GM12878 (cell line): Measurements from ENCODE around the gene ADCY2. TPM values are rescaled to one million over a fixed set of nuclear protein-coding genes. Genes with fewer than 3 reads are reported as not detected.

Experiments
- ATAC-seq: fragments of 200-7000 bp; cut with Tn5 transposase; 3 replicates; pipeline ENCODE4 v1.9.1; 2020; ENCODE audit warnings: mild to moderate bottlenecking, moderate library complexity
- BruUV-seq: library from RNA; stranded (reverse); fragments of 400-500 nt; replicated peaks from 2 replicates; lab custom pipeline; 2021; lab: Mats Ljungman, UMichigan
- CTCF ChIA-PET: fragments of 300-600 bp; sonication (Branson Sonifier 250); formaldehyde crosslinking; extraction: SDS; loops from one replicate; lab custom pipeline; 2021; ENCODE audit warnings: inconsistent platforms; lab: Yijun Ruan, JAX
- POLR2A ChIA-PET: fragments of 350-600 bp; formaldehyde crosslinking; extraction: SDS; loops from one replicate; lab custom pipeline; 2021; ENCODE audit warnings: inconsistent platforms; lab: Charles Lee
- RAD21 ChIA-PET: fragments of 300-600 bp; sonication (Branson Sonifier 250); formaldehyde crosslinking; loops from one replicate; lab custom pipeline; 2023; ENCODE audit warnings: antibody characterized with exemption; ENCODE audit not compliant: unreplicated experiment; lab: Charles Lee
- SMC1A ChIA-PET: fragments of 300-600 bp; sonication (Branson Sonifier 250); formaldehyde crosslinking; loops from one replicate; lab custom pipeline; 2023; ENCODE audit not compliant: unreplicated experiment, uncharacterized antibody; lab: Charles Lee
- DNase-seq: peaks from one replicate; pipeline ENCODE4 v3.0.0-alpha.2; 2011; ENCODE audit warnings: low read depth, low spot score
- FAIRE-seq: peaks from 3 replicates; lab custom pipeline; 2011; peaks lifted over from hg19 to GRCh38; lab: Jason Lieb, UNC
- H2AFZ ChIP-seq: 2 replicates; pipeline ENCODE4 v1.6.0; 2011; ENCODE audit warnings: low read depth, low read length, control low read depth; ENCODE audit not compliant: control insufficient read depth
- H3K27ac ChIP-seq: 2 replicates; pipeline ENCODE4 v1.5.1; 2011; ENCODE audit warnings: control low read depth; ENCODE audit not compliant: control insufficient read depth, insufficient read depth
- H3K27me3 ChIP-seq, 2 experiments: replicated peaks in 1 of 2; 2 replicates each; pipeline versions ENCODE4 v1.6.0 to v1.6.1; 2011; ENCODE audit warnings: low read length in 1 of 2; ENCODE audit not compliant: control insufficient read depth in 2 of 2, insufficient read depth in 2 of 2
- H3K36me3 ChIP-seq, 2 experiments: 2 replicates each; pipeline ENCODE4 v1.5.1; 2011; ENCODE audit warnings: low read length in 1 of 2; ENCODE audit not compliant: control insufficient read depth in 2 of 2, insufficient read depth in 2 of 2
- H3K4me1 ChIP-seq: 2 replicates; pipeline ENCODE4 v1.6.1; 2011; ENCODE audit warnings: mild to moderate bottlenecking, low read length, moderate library complexity, mixed read lengths; ENCODE audit not compliant: control insufficient read depth, insufficient read depth
- H3K4me2 ChIP-seq: 2 replicates; pipeline ENCODE4 v1.6.0; 2011; ENCODE audit warnings: control low read depth; ENCODE audit not compliant: control insufficient read depth, insufficient read depth
- H3K4me3 ChIP-seq: fragments of 200-600 bp; sonication (generic); 2 replicates; pipeline ENCODE4 v1.5.1; 2016
- H3K79me2 ChIP-seq: 2 replicates; pipeline ENCODE4 v1.6.0; 2011; ENCODE audit warnings: low read length; ENCODE audit not compliant: control insufficient read depth, insufficient read depth
- H3K9ac ChIP-seq: 2 replicates; pipeline ENCODE4 v1.8.0; 2011; ENCODE audit warnings: low read length, control low read depth, mixed read lengths; ENCODE audit not compliant: control insufficient read depth, insufficient read depth
- H3K9me3 ChIP-seq: replicated peaks from 3 replicates; pipeline ENCODE4 v1.5.1; 2011; ENCODE audit warnings: mild to moderate bottlenecking, low read length; ENCODE audit not compliant: control insufficient read depth, insufficient read depth
- H4K20me1 ChIP-seq: 2 replicates; pipeline ENCODE4 v1.6.0; 2011; ENCODE audit not compliant: control insufficient read depth, insufficient read depth
- CEBPZ ChIP-seq: fragments of 150-350 bp; IDR thresholded peaks from 2 replicates; pipeline ENCODE4 v1.6.1; 2016; ENCODE audit warnings: low read depth, low read length
- EP300 ChIP-seq, 2 experiments: fragments of 150-350 bp in 1 of 2; IDR thresholded peaks; 2 replicates each; pipeline ENCODE4 v1.6.1; 2011 to 2012; ENCODE audit warnings: low read depth in 2 of 2, low read length in 2 of 2, borderline replicate concordance in 1 of 2, improper control_type of control experiment in 1 of 2, inconsistent platforms in 1 of 2; ENCODE audit not compliant: control insufficient read depth in 1 of 2
- ESRRA ChIP-seq: IDR thresholded peaks from 2 replicates; pipeline ENCODE4 v1.6.1; 2012; ENCODE audit warnings: mild to moderate bottlenecking, low read length, improper control_type of control experiment
- EZH2 ChIP-seq: IDR thresholded peaks from 2 replicates; pipeline ENCODE4 v1.6.1; 2012; ENCODE audit warnings: low read depth, mild to moderate bottlenecking, control low read depth, inconsistent platforms, low read length, borderline replicate concordance; ENCODE audit not compliant: control insufficient read depth
- FOS ChIP-seq: IDR thresholded peaks from 3 replicates; pipeline ENCODE4 v1.6.1; 2011; ENCODE audit warnings: borderline replicate concordance; ENCODE audit not compliant: insufficient read length; ENCODE audit errors: extremely low read depth
- FOXK2 ChIP-seq: fragments of 450-650 bp; IDR thresholded peaks from 2 replicates; pipeline ENCODE4 v1.6.1; 2017; ENCODE audit warnings: mild to moderate bottlenecking, moderate library complexity
- HDAC6 ChIP-seq: fragments of 200-600 bp; sonication (generic); IDR thresholded peaks from one replicate; pipeline ENCODE4 v1.8.0; 2017; ENCODE audit warnings: antibody characterized with exemption; ENCODE audit not compliant: unreplicated experiment
- IKZF1 ChIP-seq: fragments of 450-650 bp; conservative IDR thresholded peaks from 2 replicates; pipeline ENCODE4 v1.6.1; 2017; ENCODE audit warnings: antibody characterized with exemption, mild to moderate bottlenecking
- JUNB ChIP-seq: IDR thresholded peaks from 2 replicates; pipeline ENCODE4 v1.6.1; 2016; ENCODE audit warnings: antibody characterized with exemption, mild to moderate bottlenecking
- NFXL1 ChIP-seq: fragments of 450-650 bp; IDR thresholded peaks from 2 replicates; pipeline ENCODE4 v1.6.1; 2017; ENCODE audit warnings: antibody characterized with exemption, mild to moderate bottlenecking, borderline replicate concordance
- NR2F1 ChIP-seq: fragments of 450-650 bp; conservative IDR thresholded peaks from 2 replicates; pipeline ENCODE4 v1.6.1; 2017; ENCODE audit warnings: mild to moderate bottlenecking
- POLR2A ChIP-seq: IDR thresholded peaks from 2 replicates; pipeline ENCODE4 v1.6.1; 2011; ENCODE audit warnings: low read depth, mild to moderate bottlenecking, low read length
- RUNX3 ChIP-seq: IDR thresholded peaks from 2 replicates; pipeline ENCODE4 v1.6.1; 2012; ENCODE audit warnings: low read length, inconsistent platforms
- SMAD1 ChIP-seq: fragments of 450-650 bp; IDR thresholded peaks from 2 replicates; pipeline ENCODE4 v1.6.1; 2018; ENCODE audit warnings: mild to moderate bottlenecking, low read depth; ENCODE audit not compliant: partially characterized antibody
- SMAD5 ChIP-seq: IDR thresholded peaks from 2 replicates; pipeline ENCODE4 v1.6.1; 2016; ENCODE audit warnings: antibody characterized with exemption, low read depth
- TAF1 ChIP-seq: IDR thresholded peaks from 2 replicates; pipeline ENCODE4 v1.6.1; 2011; ENCODE audit warnings: mild to moderate bottlenecking, low read depth, low read length, borderline replicate concordance
- ZBTB4 ChIP-seq: fragments of 450-650 bp; formaldehyde crosslinking; IDR thresholded peaks from 2 replicates; pipeline ENCODE4 v1.4.0; 2022; ENCODE audit warnings: mild to moderate bottlenecking, moderate library complexity
- ZNF207 ChIP-seq: fragments of 450-650 bp; IDR thresholded peaks from 2 replicates; pipeline ENCODE4 v1.6.1; 2014; ENCODE audit warnings: antibody characterized with exemption, mild to moderate bottlenecking, borderline replicate concordance
- WGBS: methylation state at CpG from one replicate; pipeline ENCODE4 v1.1.6; 2016; ENCODE audit warnings: low lambda C conversion rate; ENCODE audit not compliant: insufficient replicate concordance, insufficient coverage; ENCODE audit errors: missing lambda C conversion rate; 5-methylcytosine and 5-hydroxymethylcytosine counted together
- in situ Hi-C: fragments of 300-500 bp; cut with MboI; formaldehyde crosslinking; loops from 9 replicates; pipeline ENCODE4 v1.14.3; 2018; ENCODE audit warnings: mixed read lengths
- intact Hi-C: fragments of 100-400 bp; cut with micrococcal nuclease; formaldehyde crosslinking; loops from one replicate; pipeline ENCODE4 v1.14.2; 2022; ENCODE audit not compliant: unreplicated experiment
- polyA plus RNA-seq, 11 experiments: library from polyadenylated mRNA; depleted of rRNA in 4 of 11; unstranded in 6 of 11; stranded (reverse) in 5 of 11; fragments of >200 nt; fragmentation: Nextera tagmentation in 4 of 11; fragmentation: Illumina TruSeq in 1 of 11; extraction: Ambion mirVana in 4 of 11; extraction: Trizol in 1 of 11; gene quantifications; 1 replicate in 1 of 11; 2 replicates in 10 of 11; pipeline versions ENCODE4 v1.2.1 to v1.2.3, GENCODE V29; 2011 to 2016; ENCODE audit warnings: inconsistent platforms in 2 of 11, missing spikeins in 2 of 11, low read depth in 1 of 11
- total RNA-seq, 4 experiments: library from RNA; depleted of rRNA in 3 of 4; stranded (reverse); fragments of >200 nt in 3 of 4; fragmentation: Illumina TruSeq in 1 of 4; extraction: Trizol in 1 of 4; gene quantifications; 2 replicates each; pipeline versions ENCODE4 v1.2.1 to v1.2.3, GENCODE V29; 2013 to 2021

Gene ADCY2
- total and polyA plus RNA-seq, 10 of the 15 experiments (the other 5 are each of a cell fraction or from before 2014, with no cell fraction given): 0.07 to 0.26 TPM; not detected in 8

GRCh38 chr5:7706256-7706655, 310.3 kb downstream of the ADCY2 start (continued):
- TF ChIP-seq ZBTB4 (CRISPR knock-in tag) (no peak), IKZF1 (no peak), EZH2 (no peak), SMAD1 (no peak), JUNB (no peak), ZNF207 (no peak)

GRCh38 chr5:7714119-7714518, 318.2 kb downstream of the ADCY2 start:
- no peak overlapping the region for H3K27ac ChIP-seq
- ChIA-PET RAD21 (no interaction called here), POLR2A (no interaction called here), SMC1A (no interaction called here), CTCF (no interaction called here)
- no peaks in the 10 kb centered on the region for H3K27me3 ChIP-seq
- BruUV-seq: no TSS peak
- no peak for ATAC-seq
- H2AFZ ChIP-seq: no peak overlapping the region
- 26% methylated on average over 6 of the region's 6 CpGs for WGBS
- FAIRE-seq: no peak
- no peaks in the 10 kb centered on the region for H3K79me2 ChIP-seq
- in situ Hi-C loops (no loop called here), intact Hi-C loops (no loop called here)
- no peaks in the 10 kb centered on the region for H3K4me1 ChIP-seq
- H4K20me1 ChIP-seq: no peaks in the 10 kb centered on the region
- no peak overlapping the region for H3K9ac ChIP-seq
- no peak for DNase-seq
- no peaks in the 10 kb centered on the region for H3K9me3 ChIP-seq
- no peak overlapping the region for H3K4me2 ChIP-seq
- no peak overlapping the region for H3K4me3 ChIP-seq
- H3K36me3 ChIP-seq: no peaks in the 10 kb centered on the region
- no peak for TF ChIP-seq FOS
- no peak for TF ChIP-seq NFXL1
- no peak for TF ChIP-seq RUNX3
- TF ChIP-seq POLR2A: no peak
- no peak for TF ChIP-seq HDAC6
- TF ChIP-seq SMAD1: no peak
- TF ChIP-seq ESRRA: no peak
- TF ChIP-seq TAF1: no peak
- TF ChIP-seq EP300 (IDR thresholded peaks at IDR 0.05; ENCODE audit: borderline replicate concordance in 1 of 2, control insufficient read depth in 1 of 2, low read depth in 2 of 2, low read length in 2 of 2): no peak
- TF ChIP-seq CEBPZ: no peak
- no peak for TF ChIP-seq FOXK2
- TF ChIP-seq SMAD5: no peak
- no peak for TF ChIP-seq NR2F1
